ENCODE results near the gene NUP98. TPM values are rescaled to one million over a fixed set of nuclear protein-coding genes. Genes with fewer than 3 reads are reported as not detected.

The NUP98 gene
- total RNA-seq, 4 donors from 2014 or later: 55.1 to 189 (median 123) TPM

GRCh38 chr11:3666023-3666530 lies 131.3 kb downstream of the NUP98 start:
- TF ChIP-seq, protein P1, sequence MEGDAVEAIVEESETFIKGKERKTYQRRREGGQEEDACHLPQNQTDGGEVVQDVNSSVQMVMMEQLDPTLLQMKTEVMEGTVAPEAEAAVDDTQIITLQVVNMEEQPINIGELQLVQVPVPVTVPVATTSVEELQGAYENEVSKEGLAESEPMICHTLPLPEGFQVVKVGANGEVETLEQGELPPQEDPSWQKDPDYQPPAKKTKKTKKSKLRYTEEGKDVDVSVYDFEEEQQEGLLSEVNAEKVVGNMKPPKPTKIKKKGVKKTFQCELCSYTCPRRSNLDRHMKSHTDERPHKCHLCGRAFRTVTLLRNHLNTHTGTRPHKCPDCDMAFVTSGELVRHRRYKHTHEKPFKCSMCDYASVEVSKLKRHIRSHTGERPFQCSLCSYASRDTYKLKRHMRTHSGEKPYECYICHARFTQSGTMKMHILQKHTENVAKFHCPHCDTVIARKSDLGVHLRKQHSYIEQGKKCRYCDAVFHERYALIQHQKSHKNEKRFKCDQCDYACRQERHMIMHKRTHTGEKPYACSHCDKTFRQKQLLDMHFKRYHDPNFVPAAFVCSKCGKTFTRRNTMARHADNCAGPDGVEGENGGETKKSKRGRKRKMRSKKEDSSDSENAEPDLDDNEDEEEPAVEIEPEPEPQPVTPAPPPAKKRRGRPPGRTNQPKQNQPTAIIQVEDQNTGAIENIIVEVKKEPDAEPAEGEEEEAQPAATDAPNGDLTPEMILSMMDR (IDR thresholded peaks at IDR 0.05): no peak
- no peak for TF ChIP-seq POLR2A (IDR thresholded peaks at IDR 0.05)
- intact Hi-C loops (cut with DNase I; ENCODE audit: low total_unique reads): no loop called here
- Histone ChIP-seq H3K4me1 (no peaks in the 10 kb centered on the region), H3K36me3 (no peaks in the 10 kb centered on the region), H3K4me3 (no peak overlapping the region), H3K27ac (no peak overlapping the region), H3K9me3 (no peaks in the 10 kb centered on the region), H3K27me3 (no peaks in the 10 kb centered on the region)
- DNase-seq: no peak

DNA sequence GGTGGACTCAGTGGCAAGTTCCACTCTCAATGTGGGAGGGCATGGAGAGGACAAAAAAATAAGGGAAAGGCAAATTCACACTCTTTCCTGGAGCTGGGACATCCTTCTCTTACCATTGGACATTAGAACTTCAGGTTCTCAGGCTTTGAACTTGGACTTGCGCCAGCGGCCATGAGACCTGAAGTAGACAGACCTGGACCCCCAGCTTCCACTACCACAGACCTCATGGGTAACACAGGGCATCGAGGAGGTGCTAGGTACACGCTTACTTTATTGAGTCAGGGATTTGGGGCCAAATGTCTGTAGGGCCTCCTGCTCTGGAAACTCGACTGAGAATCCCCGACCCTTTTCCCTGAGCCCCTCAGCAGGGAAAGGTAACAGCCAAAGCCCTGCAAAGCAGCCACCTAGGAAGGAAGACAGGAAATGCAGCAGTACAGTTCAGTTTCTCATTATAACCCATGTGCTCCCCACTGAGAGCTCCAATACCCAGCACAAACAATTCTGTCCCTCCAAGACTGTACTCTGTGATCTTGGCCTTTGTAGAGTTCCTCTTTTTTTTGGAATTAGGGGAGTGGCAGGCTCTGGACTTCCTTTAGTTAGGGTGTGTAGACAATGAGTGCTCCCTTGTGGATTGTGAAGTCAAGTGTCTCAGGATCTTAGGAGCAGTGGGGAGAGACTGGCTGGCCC lies 131.9 kb downstream of the NUP98 start:
- no peak for DNase-seq
- Histone ChIP-seq H3K4me3 (no peak overlapping the region), H3K9me3 (no peaks in the 10 kb centered on the region), H3K27me3 (no peaks in the 10 kb centered on the region), H3K4me1 (no peaks in the 10 kb centered on the region), H3K36me3 (no peaks in the 10 kb centered on the region), H3K27ac (no peak overlapping the region)
- TF ChIP-seq, protein P1 (IDR thresholded peaks at IDR 0.05): no peak
- no peak for TF ChIP-seq POLR2A (IDR thresholded peaks at IDR 0.05)
- intact Hi-C loops (cut with DNase I; ENCODE audit: low total_unique reads): no loop called here

GRCh38 chr11:3664032-3664630 lies 133.2 kb downstream of the NUP98 start:
- Histone ChIP-seq H3K36me3 (no peaks in the 10 kb centered on the region), H3K27ac (no peak overlapping the region), H3K4me3 (no peak overlapping the region), H3K4me1 (no peaks in the 10 kb centered on the region), H3K9me3 (no peaks in the 10 kb centered on the region), H3K27me3 (no peaks in the 10 kb centered on the region)
- intact Hi-C loops (cut with DNase I; ENCODE audit: low total_unique reads): no loop called here
- DNase-seq: no peak
- TF ChIP-seq POLR2A (IDR thresholded peaks at IDR 0.05): no peak
- TF ChIP-seq, protein P1 (IDR thresholded peaks at IDR 0.05): no peak

DNA sequence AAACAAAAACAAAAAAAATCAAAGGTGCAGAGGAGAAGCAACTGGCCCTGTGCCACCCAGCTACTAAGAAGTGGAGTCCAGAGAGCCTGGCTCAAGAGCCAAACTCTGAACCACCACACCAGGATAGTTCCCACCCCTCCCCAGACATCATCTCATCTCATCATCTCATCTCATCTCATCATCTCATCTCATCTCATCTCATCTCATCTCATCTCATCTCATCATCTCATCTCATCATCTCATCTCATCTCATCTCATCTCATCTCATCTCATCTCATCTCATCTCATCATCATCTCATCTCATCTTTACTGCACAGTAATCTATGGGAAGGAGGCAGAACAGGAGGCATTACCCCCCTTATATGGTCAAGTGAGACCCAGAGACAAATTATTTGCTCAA lies 134.5 kb downstream of the NUP98 start:
- Histone ChIP-seq H3K27ac (no peak overlapping the region), H3K36me3 (no peaks in the 10 kb centered on the region), H3K9me3 (no peaks in the 10 kb centered on the region), H3K4me1 (no peaks in the 10 kb centered on the region), H3K27me3 (no peaks in the 10 kb centered on the region), H3K4me3 (no peak overlapping the region)
- TF ChIP-seq POLR2A (IDR thresholded peaks at IDR 0.05): no peak
- TF ChIP-seq, protein P1 (IDR thresholded peaks at IDR 0.05): no peak
- intact Hi-C loops (cut with DNase I; ENCODE audit: low total_unique reads): no loop called here
- DNase-seq: no peak

GRCh38 chr11:3660960-3661359 lies 136.4 kb downstream of the NUP98 start:
- H3K4me1 ChIP-seq: no peaks in the 10 kb centered on the region
- no peak overlapping the region for H3K27ac ChIP-seq
- H3K4me3 ChIP-seq: no peak overlapping the region
- intact Hi-C loops (cut with DNase I; ENCODE audit: low total_unique reads): no loop called here
- H3K36me3 ChIP-seq: no peaks in the 10 kb centered on the region
- no peak for DNase-seq
- no peaks in the 10 kb centered on the region for H3K9me3 ChIP-seq
- no peaks in the 10 kb centered on the region for H3K27me3 ChIP-seq
- TF ChIP-seq POLR2A (IDR thresholded peaks at IDR 0.05): no peak
- TF ChIP-seq, protein P1 (IDR thresholded peaks at IDR 0.05): no peak

Data from uterus (tissue), 4 donors.